ENCODE results near the gene SH2D3A.

The SH2D3A gene

DNA sequence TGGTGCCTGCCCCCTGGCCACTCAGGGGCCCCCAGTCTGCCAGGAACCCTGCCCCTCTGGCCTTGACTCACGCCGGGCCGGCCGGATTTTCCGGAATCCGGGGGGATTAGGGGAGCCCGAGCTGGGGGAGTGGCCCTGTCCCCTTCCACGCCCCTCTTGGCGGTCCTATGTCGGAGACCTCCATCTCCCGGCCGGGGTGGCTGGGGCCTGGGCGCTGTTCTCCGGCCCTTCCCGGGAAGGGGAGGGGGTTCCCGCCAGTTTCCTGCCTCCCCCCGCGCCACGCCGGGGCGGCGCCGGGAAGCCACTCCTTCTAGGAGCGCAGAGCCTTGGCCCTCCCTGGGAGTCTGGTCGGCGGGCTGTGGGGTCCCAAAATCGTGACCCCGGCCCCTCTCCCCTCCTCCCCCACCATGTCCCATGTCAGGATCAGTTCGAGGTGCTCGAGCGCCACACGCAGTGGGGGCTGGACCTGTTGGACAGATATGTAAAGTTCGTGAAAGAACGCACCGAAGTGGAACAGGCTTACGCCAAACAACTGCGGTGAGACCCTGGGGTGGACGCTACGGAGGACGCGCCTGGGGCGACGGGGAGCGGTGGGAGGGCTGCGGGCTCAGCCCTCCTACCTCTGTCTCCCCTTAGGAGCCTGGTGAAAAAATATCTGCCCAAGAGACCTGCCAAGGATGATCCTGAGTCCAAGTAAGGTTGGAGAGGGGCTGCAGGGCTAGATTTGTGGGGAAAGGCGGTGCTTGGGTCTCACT, 26.5 kb downstream of the SH2D3A start:
- peak overlapping the region; percentile 89 for H3K4me3 ChIP-seq (ENCODE audit: low read depth, low read length)
- ChIA-PET POLR2A (no interaction called here), CTCF (interaction anchor here (1.2 kb wide), 1 partner anchor 121 kb away, joined by 6 read pairs; no protein-coding TSS in a partner anchor)
- no peak for DNase-seq (ENCODE audit: low read depth, low spot score)
- TF ChIP-seq, protein P1, sequence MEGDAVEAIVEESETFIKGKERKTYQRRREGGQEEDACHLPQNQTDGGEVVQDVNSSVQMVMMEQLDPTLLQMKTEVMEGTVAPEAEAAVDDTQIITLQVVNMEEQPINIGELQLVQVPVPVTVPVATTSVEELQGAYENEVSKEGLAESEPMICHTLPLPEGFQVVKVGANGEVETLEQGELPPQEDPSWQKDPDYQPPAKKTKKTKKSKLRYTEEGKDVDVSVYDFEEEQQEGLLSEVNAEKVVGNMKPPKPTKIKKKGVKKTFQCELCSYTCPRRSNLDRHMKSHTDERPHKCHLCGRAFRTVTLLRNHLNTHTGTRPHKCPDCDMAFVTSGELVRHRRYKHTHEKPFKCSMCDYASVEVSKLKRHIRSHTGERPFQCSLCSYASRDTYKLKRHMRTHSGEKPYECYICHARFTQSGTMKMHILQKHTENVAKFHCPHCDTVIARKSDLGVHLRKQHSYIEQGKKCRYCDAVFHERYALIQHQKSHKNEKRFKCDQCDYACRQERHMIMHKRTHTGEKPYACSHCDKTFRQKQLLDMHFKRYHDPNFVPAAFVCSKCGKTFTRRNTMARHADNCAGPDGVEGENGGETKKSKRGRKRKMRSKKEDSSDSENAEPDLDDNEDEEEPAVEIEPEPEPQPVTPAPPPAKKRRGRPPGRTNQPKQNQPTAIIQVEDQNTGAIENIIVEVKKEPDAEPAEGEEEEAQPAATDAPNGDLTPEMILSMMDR (IDR thresholded peaks at IDR 0.05; ENCODE audit: insufficient read depth, low read length, missing control alignments): no peak

GRCh38 chr19:6739883-6740588, 27.2 kb downstream of the SH2D3A start:
- POLR2A ChIA-PET: no interaction called here

DNA sequence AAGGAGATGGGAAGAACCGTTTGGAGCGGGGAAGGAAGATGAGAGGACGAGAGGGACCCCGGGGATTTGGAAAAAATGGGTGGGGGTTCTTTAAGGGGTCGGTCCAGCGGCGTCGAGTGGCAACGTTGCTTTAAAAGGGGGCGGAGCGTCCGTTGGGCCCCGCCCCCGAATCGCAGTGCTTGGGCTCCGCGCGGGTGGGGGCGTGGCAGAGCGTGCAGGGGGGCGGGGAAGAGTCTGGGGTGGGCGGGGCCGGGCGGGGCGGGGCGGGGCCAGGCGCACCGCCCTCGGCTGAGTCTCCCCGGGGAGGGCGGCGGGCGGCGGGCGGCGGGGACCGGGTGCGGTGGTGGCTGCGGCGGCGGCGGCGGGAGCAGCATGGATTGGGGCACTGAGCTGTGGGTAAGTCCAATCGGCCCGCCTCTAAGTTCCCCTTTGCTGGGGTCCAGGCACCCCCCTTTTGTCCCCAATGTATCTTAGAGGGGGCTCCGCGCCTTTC, 27.8 kb downstream of the SH2D3A start, which contains the start of gene TRIP10:
TSS of gene TRIP10 (plus strand) at position 291 of the 493 bp plus-strand sequence. CDS start at position 373, 82 bp downstream.
- H3K4me3 ChIP-seq (ENCODE audit: low read depth, low read length): peak within 1 kb of the TSS; percentile 89
- DNase-seq (ENCODE audit: low read depth, low spot score): no peak
- POLR2A ChIA-PET: no interaction called here
- TF ChIP-seq, protein P1 (IDR thresholded peaks at IDR 0.05; ENCODE audit: insufficient read depth, low read length, missing control alignments): no peak
- CTCF ChIA-PET: interaction anchor here (0.9 to 4.4 kb wide), 6 partner anchors 8 to 614 kb away, joined by 3 to 131 read pairs (median 4); no protein-coding TSS in a partner anchor

More at GRCh38 chr19:6739883-6740588, 27.2 kb downstream of the SH2D3A start:
- TF ChIP-seq, protein P1 (IDR thresholded peaks at IDR 0.05; ENCODE audit: insufficient read depth, low read length, missing control alignments): no peak
- DNase-seq (ENCODE audit: low read depth, low spot score): no peak
- CTCF ChIA-PET: no interaction called here
- H3K4me3 ChIP-seq (ENCODE audit: low read depth, low read length): peak overlapping the region; percentile 89

DNA sequence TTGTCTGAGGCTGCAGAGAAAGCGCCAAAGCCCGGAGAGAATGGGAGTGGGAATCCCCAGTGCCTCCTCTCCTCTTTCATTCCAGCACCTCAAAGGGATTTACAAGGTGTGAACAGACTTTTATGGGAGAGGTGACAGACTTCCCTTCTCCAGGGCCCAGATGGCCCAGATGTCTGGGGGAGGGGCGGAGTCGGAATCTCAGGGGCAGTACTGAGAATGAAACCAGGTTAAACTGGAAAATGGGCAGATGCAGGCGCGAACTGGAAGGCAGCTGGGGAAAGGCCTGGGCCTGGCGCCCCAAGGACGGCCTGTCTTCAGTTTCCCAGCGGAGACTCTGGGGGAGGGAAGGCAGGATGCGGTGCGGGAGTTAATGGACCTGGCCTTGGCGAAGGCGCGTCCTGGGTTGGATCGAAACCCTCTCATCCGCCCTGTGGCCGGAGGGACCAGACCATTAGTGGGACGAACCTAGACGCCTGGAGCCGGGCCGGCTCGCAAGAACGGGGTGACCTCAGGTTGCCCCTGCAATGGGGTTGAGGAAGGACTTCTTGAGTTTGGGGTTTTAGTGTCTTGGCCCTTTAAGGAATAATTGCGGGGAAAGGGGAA, 28.3 kb downstream of the SH2D3A start:
- no peak for DNase-seq (ENCODE audit: low read depth, low spot score)
- TF ChIP-seq, protein P1 (IDR thresholded peaks at IDR 0.05; ENCODE audit: insufficient read depth, low read length, missing control alignments): no peak
- peak overlapping the region; percentile 38 for H3K4me3 ChIP-seq (ENCODE audit: low read depth, low read length)
- ChIA-PET CTCF (interaction anchor here (0.9 to 4.4 kb wide), 10 partner anchors 9 to 613 kb away, joined by 3 to 131 read pairs (median 4); no protein-coding TSS in a partner anchor), POLR2A (interaction anchor here (0.7 kb wide), 1 partner anchor 62 kb away, joined by 3 read pairs; no protein-coding TSS in a partner anchor)

DNA sequence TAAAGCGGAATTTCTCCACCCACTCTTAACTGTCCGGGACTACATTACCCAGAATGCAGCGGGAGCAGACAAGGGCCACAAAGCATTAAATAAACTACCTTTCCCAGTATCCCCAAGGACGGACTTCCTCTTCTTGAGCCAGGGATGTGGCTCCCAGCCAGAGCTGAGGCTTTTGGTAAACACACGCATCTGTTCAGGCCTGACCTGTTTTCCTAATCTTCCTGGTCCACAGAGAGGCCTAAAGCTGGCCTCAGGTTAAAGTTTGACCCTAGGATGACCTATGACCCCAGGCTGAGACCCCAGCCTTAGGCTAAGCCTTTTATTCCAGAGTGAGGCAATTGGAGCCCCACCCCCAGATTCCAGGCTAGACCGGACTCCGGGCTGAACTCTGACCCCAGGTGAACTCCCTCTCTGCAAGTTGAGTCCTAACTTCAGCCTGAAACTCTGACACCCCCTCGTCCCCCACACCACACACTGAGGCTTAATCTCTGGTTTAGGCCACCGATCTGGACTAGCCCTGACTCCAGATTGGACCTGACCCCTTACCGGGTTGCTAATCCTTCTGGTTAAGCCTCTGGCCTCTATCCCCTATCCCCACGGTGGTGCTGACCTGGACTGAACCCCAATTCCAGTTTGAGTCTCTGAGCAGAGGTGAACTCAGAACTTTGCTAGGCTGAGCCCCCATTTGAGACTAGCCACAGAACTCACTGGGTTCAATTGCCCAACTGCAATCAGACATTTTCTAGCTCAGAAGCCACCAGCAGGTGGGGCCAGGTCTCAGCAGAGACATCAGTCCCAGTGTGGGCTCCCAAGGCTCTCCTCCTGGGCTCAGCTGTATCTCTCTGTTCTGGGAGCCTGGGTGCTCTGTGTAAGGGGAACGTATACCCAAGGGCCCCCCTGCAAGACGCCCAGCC, 29.1 kb downstream of the SH2D3A start:
- ChIA-PET POLR2A (interaction anchor here (0.7 to 1.4 kb wide), 4 partner anchors 63 to 313 kb away, joined by 3 to 6 read pairs (median 4); partner anchors contain the start of gene KHSRP), CTCF (interaction anchor here (0.9 to 4.4 kb wide), 12 partner anchors 9 to 612 kb away, joined by 3 to 131 read pairs (median 4); no protein-coding TSS in a partner anchor)
- H3K4me3 ChIP-seq (ENCODE audit: low read depth, low read length): peak overlapping the region; percentile 26
- TF ChIP-seq, protein P1 (IDR thresholded peaks at IDR 0.05; ENCODE audit: insufficient read depth, low read length, missing control alignments): peak; percentile 65
- peak; percentile 12 for DNase-seq (ENCODE audit: low read depth, low spot score)
